H7 (cell line): ENCODE data around the gene TTC21A. TPM values are rescaled to one million over a fixed set of nuclear protein-coding genes. Genes with fewer than 3 reads are reported as not detected.
A peak's percentile ranks its signal among the peaks of the same experiment; 100 is the strongest.

ENCODE experiments used
- DNase-seq: peaks from one replicate; pipeline ENCODE4 v3.0.0; 2012
- H3K27me3 ChIP-seq: 2 replicates; pipeline ENCODE4 v1.6.0; 2011; ENCODE audit warnings: mild to moderate bottlenecking, low read length; ENCODE audit not compliant: control insufficient read depth, insufficient read depth
- H3K36me3 ChIP-seq: replicated peaks from 2 replicates; pipeline ENCODE4 v1.5.1; 2011; ENCODE audit warnings: low read length; ENCODE audit not compliant: control insufficient read depth, insufficient read depth
- H3K4me3 ChIP-seq: 2 replicates; pipeline ENCODE4 v1.5.1; 2011; ENCODE audit warnings: low read depth, mild to moderate bottlenecking, control low read depth, low read length, moderate library complexity; ENCODE audit not compliant: insufficient read depth
- total RNA-seq: library from RNA; depleted of rRNA; stranded (reverse); fragments of >200 nt; shearing (Covaris generic); gene quantifications from 2 replicates; pipeline ENCODE4 v1.2.3, GENCODE V29; 2014

The TTC21A gene
- total RNA-seq, 1 experiment from 2014 or later = 0.90 TPM

DNA sequence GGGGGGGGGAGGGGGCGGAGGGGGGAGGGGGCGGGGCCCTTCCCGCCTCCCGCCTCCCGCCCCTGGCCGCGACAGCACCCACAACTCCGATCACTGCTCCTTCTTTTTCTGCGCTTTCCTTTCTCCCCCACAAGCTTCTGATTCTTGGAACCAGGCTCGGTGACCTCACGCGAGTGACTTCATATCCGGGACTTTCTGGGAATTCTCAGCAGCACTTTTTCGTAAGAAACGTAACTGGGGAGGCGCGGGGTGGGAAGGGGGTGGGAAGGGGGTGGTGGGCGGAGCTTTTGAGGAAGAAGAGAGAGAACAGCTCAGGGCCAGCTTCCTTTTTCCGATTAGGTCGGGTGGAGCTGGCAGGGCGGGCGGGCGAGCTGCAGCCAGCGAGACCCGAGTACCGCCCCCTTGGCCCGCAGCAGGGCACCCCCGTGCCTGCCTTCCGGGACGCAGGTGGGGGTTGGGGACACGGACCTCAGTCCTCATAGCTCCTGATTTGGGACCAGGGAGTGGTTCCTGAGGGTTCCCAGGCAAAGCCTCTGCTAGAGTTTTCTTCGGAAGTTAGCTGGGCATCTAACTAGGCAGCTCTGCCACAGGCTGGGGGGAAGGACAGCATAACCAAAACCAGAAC is 70.3 kb downstream of the TTC21A start:
- peak; percentile 95 for DNase-seq

DNA sequence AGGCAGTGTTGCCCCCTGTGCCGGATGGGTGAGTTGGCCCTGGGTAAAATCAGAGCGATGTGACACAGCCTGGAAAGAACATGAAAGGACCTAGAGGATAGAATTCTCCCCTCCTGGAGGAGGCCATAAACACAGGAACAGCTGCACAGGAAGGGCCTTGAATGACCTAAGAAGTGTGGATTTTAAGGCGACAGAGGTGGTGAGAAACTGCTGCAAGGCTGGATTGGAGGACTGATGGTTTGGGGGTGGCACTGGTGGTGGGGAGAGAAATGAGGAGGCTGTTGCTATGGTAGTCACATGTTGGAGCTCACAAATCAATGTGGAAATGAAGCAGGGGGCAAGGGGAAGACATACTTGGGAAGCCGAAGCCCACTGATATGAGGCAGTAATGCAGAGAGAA is 71.1 kb downstream of the TTC21A start:
- H3K27me3 ChIP-seq = peaks cover 8% of the 10 kb centered on the region
- no peak for DNase-seq
- no peaks in the 10 kb centered on the region for H3K36me3 ChIP-seq
- no peak overlapping the region for H3K4me3 ChIP-seq

More for the DNA sequence above, 70.3 kb downstream of the TTC21A start:
- peak overlapping the region; percentile 45 for H3K4me3 ChIP-seq
- H3K36me3 ChIP-seq = no peaks in the 10 kb centered on the region
- H3K27me3 ChIP-seq = peaks cover 8% of the 10 kb centered on the region

- Histone ChIP-seq H3K27me3 (peaks cover 8% of the 10 kb centered on the region), H3K36me3 (no peaks in the 10 kb centered on the region), H3K4me3 (peak overlapping the region; percentile 49; the same call in 1 of the 2 replicates)
- no peak for DNase-seq
These were observed 72.7 kb downstream of the TTC21A start for GRCh38 chr3:39180183-39180545.

DNA sequence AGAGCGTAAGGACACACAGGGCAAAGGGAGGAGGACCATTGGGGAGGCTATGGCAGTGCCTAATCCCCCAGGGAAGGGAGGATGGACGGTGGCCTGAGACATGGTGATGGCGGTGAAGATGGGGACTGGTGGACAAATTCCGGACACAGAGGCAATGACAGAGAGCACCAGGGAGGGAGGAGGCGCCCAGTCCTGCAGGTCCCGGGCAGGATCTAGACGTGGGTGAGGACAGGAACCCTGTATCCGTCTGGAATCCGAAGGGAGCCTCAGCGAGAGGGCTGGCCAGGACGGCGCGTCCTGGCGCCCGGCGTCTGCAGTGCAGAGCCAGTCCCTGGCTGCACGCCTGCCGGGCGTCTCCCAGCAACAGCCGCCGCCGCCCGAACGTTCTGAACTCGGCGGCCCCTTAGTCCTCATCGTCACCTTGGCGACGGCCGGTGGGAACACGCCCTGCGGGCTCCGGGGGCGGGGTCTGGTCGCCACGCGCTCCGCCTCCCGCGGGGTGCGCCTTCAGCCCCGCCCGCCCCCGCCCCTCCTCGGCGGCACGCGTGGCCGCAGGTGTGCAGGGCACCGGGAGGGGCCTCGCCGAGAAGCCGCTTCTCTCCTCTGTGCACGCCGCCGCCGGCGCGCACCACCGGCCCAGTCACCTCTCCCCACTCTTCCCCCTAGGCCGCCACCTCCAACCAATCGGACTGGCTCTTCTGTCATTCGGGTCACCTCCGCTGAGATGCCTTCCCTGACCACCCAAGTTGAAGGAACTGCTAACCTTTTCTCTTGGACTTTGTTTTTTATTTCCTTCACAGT is 73.3 kb downstream of the TTC21A start:
- H3K4me3 ChIP-seq = peak overlapping the region; percentile 49
- no peaks in the 10 kb centered on the region for H3K36me3 ChIP-seq
- peak; percentile 97 for DNase-seq
- H3K27me3 ChIP-seq = peaks cover 8% of the 10 kb centered on the region

DNA sequence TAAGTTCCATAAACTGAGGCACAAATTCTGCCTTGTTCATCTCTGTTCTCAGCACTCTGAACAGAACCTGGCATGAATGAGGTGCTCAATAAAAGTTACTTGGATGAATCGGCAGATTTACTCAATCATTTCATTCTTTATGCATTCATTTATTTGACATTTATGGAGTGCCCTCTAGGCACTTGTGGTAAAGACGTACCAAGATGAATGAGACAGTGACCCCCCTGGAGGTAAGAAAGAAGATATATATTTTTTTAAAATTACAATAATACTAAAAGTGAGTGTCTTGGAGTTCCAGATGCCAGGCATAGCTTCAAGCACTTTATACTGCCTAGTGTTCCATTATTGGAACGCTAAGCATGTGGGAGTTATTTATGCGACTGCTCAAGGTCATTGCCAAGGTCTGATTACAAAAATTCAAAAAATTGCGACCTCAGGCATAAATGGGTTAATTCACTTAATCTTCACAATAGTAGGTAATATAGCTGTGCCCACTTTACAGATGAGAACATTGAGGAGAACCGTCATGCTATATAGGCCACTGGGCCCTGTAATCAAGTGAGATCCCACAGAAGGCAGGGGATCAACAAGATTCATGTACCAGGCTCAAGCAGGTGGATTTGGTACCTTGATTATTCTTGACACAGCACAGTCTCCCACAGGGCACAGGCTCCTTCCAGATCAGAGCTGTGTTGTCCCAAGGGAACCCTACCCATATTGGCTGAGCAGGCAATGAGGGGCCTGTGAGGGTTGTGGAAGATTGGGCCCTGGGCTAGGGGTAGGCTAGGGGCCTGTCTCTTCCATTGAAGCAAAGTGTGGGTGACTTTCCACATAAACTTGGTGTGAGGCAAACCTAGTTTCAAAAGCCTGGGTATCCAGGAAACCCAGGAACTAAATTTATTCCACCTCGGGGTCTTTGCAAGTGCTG is 74.2 kb downstream of the TTC21A start:
- H3K36me3 ChIP-seq = no peaks in the 10 kb centered on the region
- DNase-seq = no peak
- H3K4me3 ChIP-seq = peak overlapping the region; percentile 49
- H3K27me3 ChIP-seq = peaks cover 8% of the 10 kb centered on the region

DNA sequence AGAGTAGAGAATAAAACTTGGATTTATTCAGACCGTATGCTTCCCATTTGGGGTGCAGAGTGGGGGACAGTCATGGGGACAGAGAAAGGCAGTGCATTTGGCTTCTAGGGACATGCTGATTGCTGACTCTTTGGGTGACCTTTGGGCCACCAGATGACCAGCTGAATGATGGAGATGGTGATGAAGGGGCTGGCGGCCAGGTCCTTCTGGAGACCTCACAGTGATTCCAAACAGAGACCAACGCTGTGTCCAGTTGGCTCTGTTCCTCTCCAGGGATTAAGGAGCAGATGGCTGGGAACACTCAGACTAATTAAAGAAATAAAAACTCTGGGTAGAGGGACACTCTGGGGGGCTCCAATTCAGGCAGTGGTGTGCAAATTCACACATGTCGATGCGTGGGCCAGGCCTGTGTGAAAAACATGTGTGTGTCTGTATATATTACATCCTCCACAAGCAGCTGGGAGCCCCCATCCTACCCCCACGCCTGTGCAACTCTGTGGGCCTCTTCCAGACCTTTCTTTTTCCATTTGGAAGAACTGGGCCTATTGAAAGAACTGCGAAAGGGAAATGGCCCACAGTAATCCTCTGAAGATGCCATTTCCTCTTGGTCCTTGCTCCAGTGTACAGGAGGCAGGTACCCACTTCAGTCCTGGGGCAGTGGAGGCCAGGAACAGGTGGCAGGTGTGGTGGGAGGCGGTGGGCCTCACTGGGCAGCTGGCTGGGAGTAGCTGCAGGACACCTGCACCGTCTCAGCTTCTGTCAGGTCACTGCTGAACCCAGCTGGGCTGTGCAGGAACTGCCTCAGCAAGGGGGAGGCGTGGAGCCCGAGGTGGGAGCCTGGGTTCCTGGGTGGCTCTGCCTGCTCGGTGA is 76.0 kb downstream of the TTC21A start:
- H3K36me3 ChIP-seq = no peaks in the 10 kb centered on the region
- H3K27me3 ChIP-seq = peaks cover 8% of the 10 kb centered on the region
- DNase-seq = no peak
- H3K4me3 ChIP-seq = no peak overlapping the region

- Histone ChIP-seq H3K36me3 (no peaks in the 10 kb centered on the region), H3K27me3 (peaks cover 7% of the 10 kb centered on the region), H3K4me3 (no peak overlapping the region)
- no peak for DNase-seq
These were observed 76.8 kb downstream of the TTC21A start for GRCh38 chr3:39184081-39184967.

GRCh38 chr3:39184968-39185285 is 77.4 kb downstream of the TTC21A start:
- peaks cover 2% of the 10 kb centered on the region; the same call in 1 of the 2 replicates for H3K27me3 ChIP-seq
- no peak overlapping the region for H3K4me3 ChIP-seq
- no peaks in the 10 kb centered on the region for H3K36me3 ChIP-seq
- DNase-seq = no peak

- Histone ChIP-seq H3K27me3 (0 out of 2 replicates have a peak, but pooled peaks cover 1% of the 10 kb centered on the region), H3K36me3 (no peaks in the 10 kb centered on the region), H3K4me3 (no peak overlapping the region)
- DNase-seq = no peak
These were observed 78.0 kb downstream of the TTC21A start for GRCh38 chr3:39185326-39185958.

- no peaks in the 10 kb centered on the region for H3K36me3 ChIP-seq
- peak; percentile 51 for DNase-seq
- no peaks in the 10 kb centered on the region for H3K27me3 ChIP-seq
- H3K4me3 ChIP-seq = no peak overlapping the region
These were observed 78.6 kb downstream of the TTC21A start for GRCh38 chr3:39185959-39186691.

GRCh38 chr3:39186692-39187151 is 79.2 kb downstream of the TTC21A start:
- no peaks in the 10 kb centered on the region for H3K27me3 ChIP-seq
- DNase-seq = peak; percentile 47
- no peak overlapping the region for H3K4me3 ChIP-seq
- no peaks in the 10 kb centered on the region for H3K36me3 ChIP-seq

DNA sequence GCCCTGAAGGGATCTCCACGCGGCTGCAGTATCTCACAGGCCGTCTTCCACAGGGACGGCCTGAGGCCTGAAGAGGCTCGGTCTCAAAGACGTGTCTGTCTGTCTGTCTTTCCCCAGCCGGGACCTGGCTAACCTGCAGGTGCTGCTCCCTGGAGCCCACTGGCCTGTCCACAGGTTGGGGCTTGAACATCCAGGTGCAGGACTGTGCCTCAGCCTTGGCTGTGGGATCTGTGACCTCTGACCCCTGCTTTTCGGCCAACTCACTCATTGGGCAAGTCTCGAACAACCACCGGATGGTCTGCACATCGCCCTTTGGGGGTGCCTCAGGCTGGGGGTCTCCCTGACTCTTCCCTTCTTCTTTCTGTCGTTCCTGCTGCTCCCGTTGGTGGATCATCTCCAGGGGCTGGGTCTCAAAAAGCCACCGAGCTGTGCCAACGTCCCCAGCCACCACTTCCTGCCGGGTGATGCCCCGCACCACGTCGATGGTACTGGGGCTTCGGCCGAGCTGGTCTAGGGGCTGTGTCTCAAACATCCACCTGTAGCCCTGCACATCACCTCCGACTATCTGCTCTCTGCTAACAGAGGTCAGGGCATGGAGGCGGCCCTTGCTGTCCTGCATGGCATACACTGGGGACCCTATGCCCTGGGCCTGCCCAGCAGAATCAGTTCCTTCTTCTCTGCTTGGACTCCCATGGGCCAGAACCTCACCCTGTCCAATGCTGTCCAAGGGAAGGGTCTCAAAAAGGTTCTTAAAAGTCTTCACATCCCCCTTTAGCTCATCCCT is 80.1 kb downstream of the TTC21A start:
- DNase-seq = no peak
- Histone ChIP-seq H3K27me3 (no peaks in the 10 kb centered on the region), H3K36me3 (no peaks in the 10 kb centered on the region), H3K4me3 (no peak overlapping the region)
